GM23248 (cell line): ENCODE data around the gene C1QTNF3.

Source experiments
- EZH2 ChIP-seq: fragments of 200-600 bp; sonication (generic); IDR thresholded peaks from 2 replicates; pipeline ENCODE4 v1.6.1; 2018; ENCODE audit warnings: antibody characterized with exemption, mild to moderate bottlenecking; ENCODE audit not compliant: insufficient read depth, poor library complexity, severe bottlenecking
- EZH2phosphoT487 ChIP-seq: fragments of 200-600 bp; sonication (generic); IDR thresholded peaks from 2 replicates; pipeline ENCODE4 v1.6.1; 2018; ENCODE audit warnings: antibody characterized with exemption, moderate library complexity, mild to moderate bottlenecking, low read depth; ENCODE audit not compliant: insufficient read depth

- TF ChIP-seq EZH2 (no peak), EZH2phosphoT487 (no peak)
Observed at GRCh38 chr5:34030048-34030447, 13.0 kb downstream of the C1QTNF3 start.
